SU-DHL-6 (cell line): ENCODE measurements around the gene WASF1.

Experiments
- H2AFZ ChIP-seq: fragments of 200-600 bp; sonication (generic); 2 replicates; pipeline ENCODE4 v1.6.1; 2014; ENCODE audit warnings: low read depth, mild to moderate bottlenecking, moderate library complexity, mixed read lengths, antibody characterized with exemption, low read length; ENCODE audit not compliant: severe bottlenecking
- H3F3A ChIP-seq: fragments of 200-600 bp; shearing (Covaris generic); 2 replicates; pipeline ENCODE4 v1.6.0; 2016; ENCODE audit warnings: antibody characterized with exemption, mild to moderate bottlenecking; ENCODE audit not compliant: insufficient read depth
- H3K27ac ChIP-seq: fragments of 200-600 bp; sonication (generic); 2 replicates; pipeline ENCODE4 v1.5.1; 2016; ENCODE audit warnings: low read depth, mild to moderate bottlenecking, low read length, moderate library complexity, mixed read lengths
- H3K27me3 ChIP-seq: fragments of 200-600 bp; sonication (generic), shearing (Covaris generic); 2 replicates; pipeline ENCODE4 v1.6.0; 2014; ENCODE audit warnings: mild to moderate bottlenecking, low read length
- H3K36me3 ChIP-seq: fragments of 200-600 bp; sonication (generic); 2 replicates; pipeline ENCODE4 v1.6.1; 2014; ENCODE audit warnings: mild to moderate bottlenecking, low read length, mixed read lengths
- H3K4me2 ChIP-seq: fragments of 300-600, 200-600 bp; shearing (Covaris generic), sonication (generic); 2 replicates; pipeline ENCODE4 v1.6.0; 2014; ENCODE audit warnings: low read length, low read depth, mild to moderate bottlenecking; ENCODE audit not compliant: poor library complexity, severe bottlenecking
- H3K4me3 ChIP-seq: fragments of 200-600 bp; sonication (generic); 2 replicates; pipeline ENCODE4 v1.5.1; 2014; ENCODE audit warnings: antibody characterized with exemption, low read length, mild to moderate bottlenecking, mixed read lengths; ENCODE audit not compliant: insufficient read depth, poor library complexity, severe bottlenecking
- H3K79me2 ChIP-seq: fragments of 200-600 bp; sonication (generic); 2 replicates; pipeline ENCODE4 v1.6.1; 2014; ENCODE audit warnings: mild to moderate bottlenecking, low read length, moderate library complexity; ENCODE audit not compliant: insufficient read depth
- H3K9ac ChIP-seq: fragments of 200-600 bp; sonication (generic); 2 replicates; pipeline ENCODE4 v1.7.0; 2014; ENCODE audit warnings: mild to moderate bottlenecking, low read length
- H3K9me2 ChIP-seq: fragments of 200-600 bp; sonication (generic); replicated peaks from 2 replicates; pipeline ENCODE4 v1.6.1; 2014; ENCODE audit warnings: low read length; ENCODE audit not compliant: insufficient read depth
- H3K9me3 ChIP-seq: fragments of 200-600 bp; sonication (generic); 2 replicates; pipeline ENCODE4 v1.6.1; 2014; ENCODE audit warnings: low read length, mixed read lengths; ENCODE audit not compliant: insufficient read depth
- H4K20me1 ChIP-seq: fragments of 200-600 bp; sonication (generic); 2 replicates; pipeline ENCODE4 v1.6.1; 2014; ENCODE audit warnings: low read depth, mild to moderate bottlenecking, antibody characterized with exemption, low read length, moderate library complexity, mixed read lengths
- EZH2phosphoT487 ChIP-seq: fragments of 200-600 bp; sonication (generic), shearing (Covaris generic); conservative IDR thresholded peaks from 2 replicates; pipeline ENCODE4 v1.6.1; 2018; ENCODE audit warnings: mild to moderate bottlenecking, antibody characterized with exemption, low read length, moderate library complexity, mixed read lengths
- TF ChIP-seq, protein P1 (sequence below): fragments of 200-600 bp; sonication (generic); IDR thresholded peaks from one replicate; pipeline ENCODE4 v1.5.1; 2017; ENCODE audit warnings: antibody characterized with exemption, mild to moderate bottlenecking, low read length, moderate library complexity; ENCODE audit not compliant: insufficient read depth, poor library complexity, severe bottlenecking

WASF1 gene

DNA sequence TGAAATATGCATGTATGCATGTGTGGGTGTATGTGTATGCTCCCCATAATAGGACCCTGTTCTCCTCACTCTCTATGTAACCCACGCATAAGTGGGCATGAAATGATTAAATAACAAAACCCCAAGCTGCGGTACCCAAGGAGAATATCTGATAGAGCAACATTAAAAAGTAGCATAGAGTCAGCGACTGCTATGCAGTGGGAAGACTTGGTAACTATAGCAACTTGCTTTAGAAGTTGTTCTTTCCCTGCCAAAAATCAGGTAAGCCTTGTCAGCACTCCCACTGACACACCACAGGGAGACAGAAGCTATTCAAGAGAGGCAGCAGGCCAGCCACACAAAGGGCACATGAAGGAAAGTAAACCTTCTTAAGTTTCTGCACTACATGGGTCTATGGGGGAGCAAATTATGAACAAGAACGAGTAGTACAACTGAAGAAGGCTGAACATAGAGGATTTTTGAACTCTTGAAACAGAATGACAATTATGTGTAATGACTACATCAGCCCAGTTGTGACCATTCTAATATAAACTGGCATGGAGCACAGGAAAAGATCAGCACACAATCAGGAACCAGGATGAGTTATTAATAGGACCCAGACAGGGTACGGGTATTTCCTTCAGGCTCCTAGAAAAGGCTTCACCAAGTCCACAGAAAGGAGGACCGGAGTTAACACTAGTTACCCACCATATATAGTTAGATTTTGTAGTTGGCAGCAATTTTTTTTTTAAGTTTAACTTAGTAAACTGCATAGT, 111.5 kb downstream of the WASF1 start:
- Histone ChIP-seq H3K27me3 (no peaks in the 10 kb centered on the region), H3F3A (no peaks in the 10 kb centered on the region), H3K27ac (no peak overlapping the region), H3K9me2 (no peaks in the 10 kb centered on the region), H3K4me2 (no peak overlapping the region), H3K4me3 (no peak overlapping the region), H3K36me3 (no peaks in the 10 kb centered on the region), H3K9me3 (no peaks in the 10 kb centered on the region), H4K20me1 (no peaks in the 10 kb centered on the region), H3K79me2 (no peaks in the 10 kb centered on the region), H2AFZ (no peak overlapping the region), H3K9ac (no peak overlapping the region)
- TF ChIP-seq EZH2phosphoT487: no peak
- TF ChIP-seq, protein P1, sequence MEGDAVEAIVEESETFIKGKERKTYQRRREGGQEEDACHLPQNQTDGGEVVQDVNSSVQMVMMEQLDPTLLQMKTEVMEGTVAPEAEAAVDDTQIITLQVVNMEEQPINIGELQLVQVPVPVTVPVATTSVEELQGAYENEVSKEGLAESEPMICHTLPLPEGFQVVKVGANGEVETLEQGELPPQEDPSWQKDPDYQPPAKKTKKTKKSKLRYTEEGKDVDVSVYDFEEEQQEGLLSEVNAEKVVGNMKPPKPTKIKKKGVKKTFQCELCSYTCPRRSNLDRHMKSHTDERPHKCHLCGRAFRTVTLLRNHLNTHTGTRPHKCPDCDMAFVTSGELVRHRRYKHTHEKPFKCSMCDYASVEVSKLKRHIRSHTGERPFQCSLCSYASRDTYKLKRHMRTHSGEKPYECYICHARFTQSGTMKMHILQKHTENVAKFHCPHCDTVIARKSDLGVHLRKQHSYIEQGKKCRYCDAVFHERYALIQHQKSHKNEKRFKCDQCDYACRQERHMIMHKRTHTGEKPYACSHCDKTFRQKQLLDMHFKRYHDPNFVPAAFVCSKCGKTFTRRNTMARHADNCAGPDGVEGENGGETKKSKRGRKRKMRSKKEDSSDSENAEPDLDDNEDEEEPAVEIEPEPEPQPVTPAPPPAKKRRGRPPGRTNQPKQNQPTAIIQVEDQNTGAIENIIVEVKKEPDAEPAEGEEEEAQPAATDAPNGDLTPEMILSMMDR: no peak

DNA sequence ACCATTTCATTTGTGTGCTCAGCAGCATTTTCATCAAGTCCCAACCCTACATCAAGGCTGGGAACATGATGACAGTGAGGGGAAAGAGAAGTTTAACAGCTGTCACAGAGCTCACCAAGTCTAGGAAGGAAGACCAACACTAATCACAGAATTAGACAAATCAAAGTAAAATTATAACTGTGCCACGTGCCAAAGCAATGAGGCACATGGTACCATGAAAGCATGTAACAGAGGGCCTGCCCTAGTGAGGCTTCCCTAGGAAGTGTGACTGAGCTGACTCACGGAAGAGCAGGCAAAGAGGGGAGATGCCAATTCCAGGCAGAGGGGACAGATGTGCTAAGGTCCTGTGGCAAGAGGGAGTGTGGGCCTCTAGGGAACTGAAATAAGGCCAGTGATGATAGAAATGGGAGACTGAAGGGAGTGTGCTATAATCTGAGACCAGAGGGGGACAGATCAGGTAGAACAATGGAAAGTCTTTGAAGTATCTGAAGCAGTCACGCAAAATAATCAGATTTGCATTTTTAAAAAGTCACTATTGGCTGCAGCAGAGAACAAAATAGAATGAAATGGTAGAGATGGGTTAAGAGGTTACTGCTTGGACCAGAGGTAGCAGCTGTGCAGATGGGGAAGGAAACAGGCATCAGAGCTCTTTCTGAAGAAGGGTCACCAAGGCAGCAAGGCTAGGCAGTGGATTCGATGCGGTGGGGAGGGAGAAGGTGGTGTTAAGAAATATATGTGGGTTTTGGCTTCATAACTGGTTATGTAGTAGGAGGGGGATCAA, 114.5 kb downstream of the WASF1 start:
- Histone ChIP-seq H2AFZ (no peak overlapping the region), H3K9ac (no peak overlapping the region), H3F3A (no peaks in the 10 kb centered on the region), H3K27me3 (no peaks in the 10 kb centered on the region), H4K20me1 (no peaks in the 10 kb centered on the region), H3K4me2 (no peak overlapping the region), H3K4me3 (no peak overlapping the region), H3K9me2 (no peaks in the 10 kb centered on the region), H3K9me3 (no peaks in the 10 kb centered on the region), H3K79me2 (no peaks in the 10 kb centered on the region), H3K27ac (no peak overlapping the region), H3K36me3 (no peaks in the 10 kb centered on the region)
- TF ChIP-seq, protein P1: no peak
- TF ChIP-seq EZH2phosphoT487: no peak

DNA sequence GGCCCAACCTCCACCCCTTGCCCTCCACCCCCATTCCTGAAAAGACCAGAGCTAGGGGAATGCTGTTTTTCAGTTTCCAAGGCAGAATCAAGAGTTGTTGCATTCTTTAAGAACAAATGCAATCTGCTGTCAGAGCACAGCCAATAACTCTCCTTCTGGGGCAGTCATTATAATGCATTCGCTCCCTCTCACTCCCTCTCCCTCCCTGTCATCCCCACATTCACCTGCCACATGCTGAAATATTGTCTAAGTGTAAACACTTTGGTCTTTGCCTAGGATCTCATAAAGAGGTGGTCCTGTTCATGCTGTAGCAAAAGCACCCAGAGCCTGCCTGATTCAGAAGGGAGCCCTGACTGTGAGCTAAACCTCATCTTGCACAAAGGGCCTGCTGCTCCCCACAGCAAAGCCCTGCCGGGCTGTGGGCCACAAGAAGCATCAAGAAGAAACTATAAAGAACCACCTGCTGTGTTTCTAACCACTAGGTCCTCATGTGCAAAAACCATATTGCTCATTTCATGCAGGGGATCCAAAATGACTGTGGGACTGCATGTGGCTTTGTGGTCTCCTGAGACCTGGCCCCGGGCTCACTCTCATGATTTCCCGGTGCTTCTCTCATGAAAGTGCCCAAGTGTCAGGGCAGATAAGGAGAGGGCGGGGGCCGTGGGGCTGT, 115.7 kb downstream of the WASF1 start:
- no peak overlapping the region for H2AFZ ChIP-seq
- TF ChIP-seq, protein P1: no peak
- TF ChIP-seq EZH2phosphoT487: no peak
- no peak overlapping the region for H3K4me2 ChIP-seq
- H3F3A ChIP-seq: no peaks in the 10 kb centered on the region
- no peaks in the 10 kb centered on the region for H4K20me1 ChIP-seq
- no peak overlapping the region for H3K9ac ChIP-seq
- H3K36me3 ChIP-seq: no peaks in the 10 kb centered on the region
- H3K9me2 ChIP-seq: no peaks in the 10 kb centered on the region
- H3K9me3 ChIP-seq: no peaks in the 10 kb centered on the region
- no peaks in the 10 kb centered on the region for H3K79me2 ChIP-seq
- no peaks in the 10 kb centered on the region for H3K27me3 ChIP-seq
- no peak overlapping the region for H3K4me3 ChIP-seq
- H3K27ac ChIP-seq: no peak overlapping the region
